ENCODE measurements around the gene TRPM1.

Gene TRPM1

GRCh38 chr15:31083370-31083780, 18.1 kb downstream of the TRPM1 start:
- peak; percentile 64 for DNase-seq (ENCODE audit: low read depth, low spot score)

GRCh38 chr15:31082771-31083369, 18.7 kb downstream of the TRPM1 start:
- no peak for DNase-seq (ENCODE audit: low read depth, low spot score)

GRCh38 chr15:31081588-31082250, 19.8 kb downstream of the TRPM1 start:
- DNase-seq (ENCODE audit: low read depth, low spot score) = no peak

GRCh38 chr15:31081056-31081455, 20.5 kb downstream of the TRPM1 start:
- no peak for DNase-seq (ENCODE audit: low read depth, low spot score)

- DNase-seq (ENCODE audit: low read depth, low spot score) = peak; percentile 41
These were observed 20.9 kb downstream of the TRPM1 start for GRCh38 chr15:31080591-31081014.

- DNase-seq (ENCODE audit: low read depth, low spot score) = peak; percentile 47
These were observed 22.0 kb downstream of the TRPM1 start for GRCh38 chr15:31079519-31079918.

- DNase-seq (ENCODE audit: low read depth, low spot score) = no peak
These were observed 23.1 kb downstream of the TRPM1 start for GRCh38 chr15:31078471-31078870.

GRCh38 chr15:31077941-31078340, 23.6 kb downstream of the TRPM1 start:
- no peak for DNase-seq (ENCODE audit: low read depth, low spot score)

- no peak for DNase-seq (ENCODE audit: low read depth, low spot score)
These were observed 24.3 kb downstream of the TRPM1 start for GRCh38 chr15:31077181-31077580.

- no peak for DNase-seq (ENCODE audit: low read depth, low spot score)
These were observed 27.2 kb downstream of the TRPM1 start for GRCh38 chr15:31074321-31074720.

- DNase-seq (ENCODE audit: low read depth, low spot score) = no peak
These were observed 30.7 kb downstream of the TRPM1 start for GRCh38 chr15:31070867-31071266.

GRCh38 chr15:31069360-31070000, 32.0 kb downstream of the TRPM1 start:
- DNase-seq (ENCODE audit: low read depth, low spot score) = no peak

GRCh38 chr15:31067890-31068603, 33.5 kb downstream of the TRPM1 start:
- DNase-seq (ENCODE audit: low read depth, low spot score) = no peak

GRCh38 chr15:31065824-31066223, 35.7 kb downstream of the TRPM1 start:
- no peak for DNase-seq (ENCODE audit: low read depth, low spot score)

GRCh38 chr15:31062911-31063310, 38.6 kb downstream of the TRPM1 start:
- DNase-seq (ENCODE audit: low read depth, low spot score) = no peak

GRCh38 chr15:31062310-31062847, 39.1 kb downstream of the TRPM1 start:
- DNase-seq (ENCODE audit: low read depth, low spot score) = no peak

GRCh38 chr15:31060429-31061140, 40.9 kb downstream of the TRPM1 start:
- DNase-seq (ENCODE audit: low read depth, low spot score) = no peak

GRCh38 chr15:31058236-31058962, 43.1 kb downstream of the TRPM1 start:
- DNase-seq (ENCODE audit: low read depth, low spot score) = no peak

GRCh38 chr15:31051496-31052080, 49.9 kb downstream of the TRPM1 start:
- no peak for DNase-seq (ENCODE audit: low read depth, low spot score)

GRCh38 chr15:31050953-31051352, 50.6 kb downstream of the TRPM1 start:
- DNase-seq (ENCODE audit: low read depth, low spot score) = no peak
